Measurements from ENCODE around the gene RAB3IL1.

- TF ChIP-seq CTCF (IDR thresholded peaks at IDR 0.05) (no peak), POLR2A (IDR thresholded peaks at IDR 0.05) (no peak)
These were observed 4.2 kb downstream of the RAB3IL1 start for GRCh38 chr11:61912991-61913698.
